Caco-2 (cell line): ENCODE results near the gene DTNB. TPM values are rescaled to one million over a fixed set of nuclear protein-coding genes. Genes with fewer than 3 reads are reported as not detected.

Experiments used
- BruUV-seq: library from RNA; stranded (reverse); fragments of 400-500 nt; replicated peaks from 2 replicates; lab custom pipeline; 2021; lab: Mats Ljungman, UMichigan
- CTCF ChIA-PET: fragments of 300-600 bp; sonication (Branson Sonifier 250); formaldehyde crosslinking; loops from one replicate; lab custom pipeline; 2022; ENCODE audit warnings: antibody characterized with exemption; lab: Charles Lee
- POLR2A ChIA-PET: fragments of 300-600 bp; sonication (Branson Sonifier 250); formaldehyde crosslinking; loops from one replicate; lab custom pipeline; 2022; ENCODE audit warnings: antibody characterized with exemption; lab: Charles Lee
- DNase-seq, 2 experiments: peaks; one replicate each; pipeline versions ENCODE4 v3.0.0 to v3.0.0-alpha.2; 2020 to 2022
- H3K27me3 ChIP-seq: replicated peaks from 2 replicates; pipeline ENCODE4 v1.6.0; 2011; ENCODE audit warnings: low read length; ENCODE audit not compliant: control insufficient read depth, insufficient read depth
- H3K36me3 ChIP-seq: 2 replicates; pipeline ENCODE4 v1.5.1; 2011; ENCODE audit warnings: low read length; ENCODE audit not compliant: control insufficient read depth, insufficient read depth
- H3K4me1 ChIP-seq: fragments of 250-450 bp; sonication (Bioruptor Pico); 2 replicates; pipeline ENCODE4 v1.5.1; 2020; ENCODE audit warnings: mild to moderate bottlenecking
- H3K4me3 ChIP-seq: 2 replicates; pipeline ENCODE4 v1.5.1; 2011; ENCODE audit warnings: low read depth, mild to moderate bottlenecking, control low read depth, low read length
- H3K9me3 ChIP-seq: fragments of 250-450 bp; sonication (Bioruptor Pico); 2 replicates; pipeline ENCODE4 v1.5.1; 2020; ENCODE audit warnings: mild to moderate bottlenecking, moderate library complexity
- H3K27ac Mint-ChIP-seq: one replicate; pipeline ENCODE4 v1.8.0; 2022; ENCODE audit warnings: mixed read lengths; ENCODE audit not compliant: unreplicated experiment
- H3K27me3 Mint-ChIP-seq: one replicate; pipeline ENCODE4 v1.8.0; 2022; ENCODE audit warnings: mixed read lengths; ENCODE audit not compliant: insufficient read depth, unreplicated experiment
- H3K36me3 Mint-ChIP-seq: one replicate; pipeline ENCODE4 v1.8.0; 2022; ENCODE audit warnings: mild to moderate bottlenecking, mixed read lengths; ENCODE audit not compliant: insufficient read depth, unreplicated experiment
- H3K4me1 Mint-ChIP-seq: one replicate; pipeline ENCODE4 v1.8.0; 2022; ENCODE audit warnings: low read depth, mixed read lengths; ENCODE audit not compliant: unreplicated experiment
- H3K4me3 Mint-ChIP-seq: one replicate; pipeline ENCODE4 v1.8.0; 2022; ENCODE audit warnings: mild to moderate bottlenecking, moderate library complexity, mixed read lengths; ENCODE audit not compliant: unreplicated experiment
- H3K9me3 Mint-ChIP-seq: one replicate; pipeline ENCODE4 v1.8.0; 2022; ENCODE audit warnings: mixed read lengths; ENCODE audit not compliant: unreplicated experiment
- intact Hi-C: fragments of 100-400 bp; cut with micrococcal nuclease; formaldehyde crosslinking; loops from one replicate; pipeline ENCODE4 v1.10.0; 2022; ENCODE audit not compliant: unreplicated experiment
- total RNA-seq: library from RNA; stranded (reverse); gene quantifications from 2 replicates; pipeline ENCODE4 v1.2.3, GENCODE V29; 2022
- TF ChIP-seq, protein P1 (sequence below), 2 experiments: fragments of 200-600 bp in 1 of 2; IDR thresholded peaks; 1 replicate in 1 of 2; 2 replicates in 1 of 2; pipeline versions ENCODE4 v1.5.1 to v1.8.0; 2011 to 2022; ENCODE audit warnings: antibody characterized with exemption in 1 of 2, control low read depth in 1 of 2, inconsistent platforms in 1 of 2, low read depth in 1 of 2, low read length in 1 of 2, mild to moderate bottlenecking in 1 of 2, moderate library complexity in 1 of 2; ENCODE audit not compliant: insufficient read depth in 1 of 2, severe bottlenecking in 1 of 2, unreplicated experiment in 1 of 2

Gene DTNB
- total RNA-seq, 1 experiment from 2014 or later: 50.4 TPM

DNA sequence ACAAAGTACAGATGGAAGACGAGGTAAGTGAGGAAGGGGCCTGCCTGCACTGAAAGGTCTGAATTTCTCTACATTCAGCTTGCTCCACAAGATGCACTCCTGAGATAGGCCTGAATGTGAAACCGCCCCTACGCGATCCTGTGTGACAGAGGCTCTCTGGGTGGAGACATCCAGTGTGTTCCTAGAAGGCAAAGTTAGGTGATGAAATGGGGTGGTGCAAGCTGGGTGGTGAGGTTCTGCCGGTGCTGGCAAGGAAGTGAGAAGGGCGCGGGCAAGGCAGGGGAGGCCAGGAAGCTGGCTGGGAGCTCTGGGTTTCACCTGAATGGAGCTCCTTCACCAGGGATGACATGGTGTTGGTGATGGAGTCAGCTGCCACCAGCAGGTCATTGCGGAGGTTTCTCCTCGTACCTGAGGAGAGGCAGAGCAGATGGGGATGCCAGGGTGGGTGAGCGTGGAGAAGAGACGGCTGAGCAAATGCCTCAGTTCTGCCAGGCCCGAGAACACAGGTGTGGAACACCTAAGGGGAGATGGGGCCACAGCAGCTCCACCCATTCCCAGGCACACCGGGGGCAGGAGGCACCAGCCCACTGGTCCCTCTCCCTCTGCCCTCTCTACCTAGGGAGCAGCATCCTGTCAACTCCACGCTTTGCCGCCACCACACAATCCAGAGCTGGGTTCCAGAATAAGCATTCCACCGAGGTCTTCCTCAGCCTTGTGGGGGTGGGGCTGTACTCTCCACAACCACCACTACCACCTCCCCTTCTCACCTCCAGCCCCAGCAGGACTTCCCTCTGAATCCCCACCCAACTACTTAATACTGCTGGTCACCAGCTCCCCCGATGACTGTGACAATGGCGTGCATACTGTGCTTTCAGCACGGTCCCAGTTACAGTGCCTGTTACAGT, 286.2 kb downstream of the DTNB start:
- ChIA-PET CTCF (interaction anchor here (1.1 kb wide), 1 partner anchor 25 kb away, joined by 5 read pairs; no protein-coding TSS in a partner anchor), POLR2A (no interaction called here)
- H3K4me3 Mint-ChIP-seq: no peak overlapping the region
- peaks cover 9% of the 10 kb centered on the region for H3K9me3 Mint-ChIP-seq
- no peak overlapping the region for H3K27ac Mint-ChIP-seq
- intact Hi-C loops: no loop called here
- H3K4me1 Mint-ChIP-seq: no peaks in the 10 kb centered on the region
- Histone ChIP-seq H3K27me3 (no peaks in the 10 kb centered on the region), H3K4me1 (no peaks in the 10 kb centered on the region), H3K9me3 (no peaks in the 10 kb centered on the region), H3K36me3 (0 out of 2 replicates have a peak, but pooled peaks cover 1% of the 10 kb centered on the region), H3K4me3 (no peak overlapping the region)
- H3K36me3 Mint-ChIP-seq: no peaks in the 10 kb centered on the region
- TF ChIP-seq, protein P1, sequence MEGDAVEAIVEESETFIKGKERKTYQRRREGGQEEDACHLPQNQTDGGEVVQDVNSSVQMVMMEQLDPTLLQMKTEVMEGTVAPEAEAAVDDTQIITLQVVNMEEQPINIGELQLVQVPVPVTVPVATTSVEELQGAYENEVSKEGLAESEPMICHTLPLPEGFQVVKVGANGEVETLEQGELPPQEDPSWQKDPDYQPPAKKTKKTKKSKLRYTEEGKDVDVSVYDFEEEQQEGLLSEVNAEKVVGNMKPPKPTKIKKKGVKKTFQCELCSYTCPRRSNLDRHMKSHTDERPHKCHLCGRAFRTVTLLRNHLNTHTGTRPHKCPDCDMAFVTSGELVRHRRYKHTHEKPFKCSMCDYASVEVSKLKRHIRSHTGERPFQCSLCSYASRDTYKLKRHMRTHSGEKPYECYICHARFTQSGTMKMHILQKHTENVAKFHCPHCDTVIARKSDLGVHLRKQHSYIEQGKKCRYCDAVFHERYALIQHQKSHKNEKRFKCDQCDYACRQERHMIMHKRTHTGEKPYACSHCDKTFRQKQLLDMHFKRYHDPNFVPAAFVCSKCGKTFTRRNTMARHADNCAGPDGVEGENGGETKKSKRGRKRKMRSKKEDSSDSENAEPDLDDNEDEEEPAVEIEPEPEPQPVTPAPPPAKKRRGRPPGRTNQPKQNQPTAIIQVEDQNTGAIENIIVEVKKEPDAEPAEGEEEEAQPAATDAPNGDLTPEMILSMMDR (IDR thresholded peaks at IDR 0.05; ENCODE audit: insufficient read depth in 1 of 2, low read depth in 1 of 2, low read length in 1 of 2, severe bottlenecking in 1 of 2, unreplicated experiment in 1 of 2): no peak
- no TSS peak for BruUV-seq
- H3K27me3 Mint-ChIP-seq: no peaks in the 10 kb centered on the region
- no peak for DNase-seq

DNA sequence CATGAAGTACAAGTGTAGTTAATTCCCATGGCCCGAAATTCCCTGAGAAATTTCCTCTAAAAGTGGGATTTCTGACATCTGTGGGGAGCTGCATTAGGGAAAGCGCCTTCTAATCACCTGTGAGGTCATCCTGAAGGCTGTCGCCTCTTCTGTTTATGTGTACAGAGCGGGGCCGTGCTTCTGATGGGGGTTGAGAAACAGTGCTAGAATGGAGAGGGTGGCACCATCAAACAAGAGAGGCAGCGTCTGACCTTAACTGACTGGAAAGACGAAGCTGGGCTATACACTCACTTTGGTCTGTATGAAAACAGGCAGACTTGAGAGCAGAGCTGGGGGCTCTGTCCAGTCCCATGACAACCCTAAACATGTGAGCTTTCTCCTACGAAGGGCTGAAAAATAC, 287.5 kb downstream of the DTNB start:
- Histone ChIP-seq H3K4me3 (no peak overlapping the region), H3K36me3 (0 out of 2 replicates have a peak, but pooled peaks cover 1% of the 10 kb centered on the region), H3K9me3 (no peaks in the 10 kb centered on the region), H3K4me1 (no peaks in the 10 kb centered on the region), H3K27me3 (no peaks in the 10 kb centered on the region)
- no TSS peak for BruUV-seq
- Mint-ChIP-seq H3K27ac (no peak overlapping the region), H3K36me3 (no peaks in the 10 kb centered on the region), H3K4me1 (no peaks in the 10 kb centered on the region), H3K4me3 (no peak overlapping the region), H3K27me3 (no peaks in the 10 kb centered on the region), H3K9me3 (no peaks in the 10 kb centered on the region)
- POLR2A ChIA-PET: no interaction called here
- CTCF ChIA-PET: interaction anchor here (1.0 to 1.4 kb wide), 2 partner anchors 9 to 24 kb away, joined by 3 to 6 read pairs; no protein-coding TSS in a partner anchor
- TF ChIP-seq, protein P1 (IDR thresholded peaks at IDR 0.05; ENCODE audit: insufficient read depth in 1 of 2, low read depth in 1 of 2, low read length in 1 of 2, severe bottlenecking in 1 of 2, unreplicated experiment in 1 of 2): no peak
- DNase-seq: no peak
- intact Hi-C loops: no loop called here

DNA sequence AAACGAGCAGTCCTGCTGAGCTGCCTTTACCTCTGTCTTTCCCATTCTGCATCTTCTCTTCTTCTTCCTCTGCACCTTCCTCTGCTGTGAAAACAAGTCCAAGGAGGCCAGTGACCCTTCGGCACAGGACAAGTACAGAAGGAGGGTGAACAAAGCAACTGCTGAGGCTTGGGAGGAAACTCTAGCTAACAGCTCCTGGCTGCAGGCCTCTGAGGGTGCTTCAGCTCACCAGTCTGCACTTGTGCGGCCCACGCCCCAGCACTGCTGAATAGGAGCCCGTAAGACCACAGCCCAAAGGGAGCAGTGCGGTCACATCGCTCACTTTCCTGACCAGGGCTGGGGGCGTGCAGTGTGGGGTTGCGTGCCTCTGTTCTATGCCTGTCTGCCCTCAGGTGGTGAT, 289.6 kb downstream of the DTNB start:
- ChIA-PET POLR2A (no interaction called here), CTCF (no interaction called here)
- Mint-ChIP-seq H3K27me3 (no peaks in the 10 kb centered on the region), H3K9me3 (no peaks in the 10 kb centered on the region), H3K36me3 (peaks cover 6% of the 10 kb centered on the region), H3K4me1 (no peaks in the 10 kb centered on the region), H3K27ac (no peak overlapping the region), H3K4me3 (no peak overlapping the region)
- no TSS peak for BruUV-seq
- Histone ChIP-seq H3K36me3 (no peaks in the 10 kb centered on the region), H3K27me3 (no peaks in the 10 kb centered on the region), H3K4me1 (no peaks in the 10 kb centered on the region), H3K4me3 (no peak overlapping the region), H3K9me3 (no peaks in the 10 kb centered on the region)
- TF ChIP-seq, protein P1 (IDR thresholded peaks at IDR 0.05; ENCODE audit: insufficient read depth in 1 of 2, low read depth in 1 of 2, low read length in 1 of 2, severe bottlenecking in 1 of 2, unreplicated experiment in 1 of 2): no peak
- DNase-seq: no peak
- intact Hi-C loops: no loop called here
